Measurements from ENCODE around the gene EIF1.
"Not testable (repeated sequence)": the region's sequence is repeated elsewhere in the genome, so short reads cannot be mapped to it uniquely, and the experiment has no call there.

EIF1 gene

GRCh38 chr17:41655611-41656111 is 33.0 kb upstream of the EIF1 start:
- H3K4me3 ChIP-seq (ENCODE audit: low read depth, low read length) = no peak overlapping the region

GRCh38 chr17:41656249-41657023 is 32.2 kb upstream of the EIF1 start:
- H3K4me3 ChIP-seq (ENCODE audit: low read depth, low read length) = no peak overlapping the region

GRCh38 chr17:41657176-41657754 is 31.4 kb upstream of the EIF1 start:
- H3K4me3 ChIP-seq (ENCODE audit: low read depth, low read length) = no peak overlapping the region

GRCh38 chr17:41657936-41658335 is 30.7 kb upstream of the EIF1 start:
- no peak overlapping the region for H3K4me3 ChIP-seq (ENCODE audit: low read depth, low read length)

- no peak overlapping the region for H3K4me3 ChIP-seq (ENCODE audit: low read depth, low read length)
Observed at GRCh38 chr17:41658846-41659245, 29.8 kb upstream of the EIF1 start.

- no peak overlapping the region for H3K4me3 ChIP-seq (ENCODE audit: low read depth, low read length)
Observed at GRCh38 chr17:41659427-41660212, 29.1 kb upstream of the EIF1 start.

- no peak overlapping the region for H3K4me3 ChIP-seq (ENCODE audit: low read depth, low read length)
Observed at GRCh38 chr17:41660221-41660711, 28.4 kb upstream of the EIF1 start.

- no peak overlapping the region for H3K4me3 ChIP-seq (ENCODE audit: low read depth, low read length)
Observed at GRCh38 chr17:41663451-41664171, 25.1 kb upstream of the EIF1 start.

GRCh38 chr17:41664172-41664457 is 24.6 kb upstream of the EIF1 start:
- H3K4me3 ChIP-seq (ENCODE audit: low read depth, low read length) = no peak overlapping the region

GRCh38 chr17:41664587-41665565 is 23.8 kb upstream of the EIF1 start:
- H3K4me3 ChIP-seq (ENCODE audit: low read depth, low read length) = no peak overlapping the region

GRCh38 chr17:41665566-41666236 is 23.0 kb upstream of the EIF1 start:
- peak overlapping the region; percentile 28 for H3K4me3 ChIP-seq (ENCODE audit: low read depth, low read length)

- H3K4me3 ChIP-seq (ENCODE audit: low read depth, low read length) = peak overlapping the region; percentile 28
Observed at GRCh38 chr17:41666237-41666641, 22.4 kb upstream of the EIF1 start.

GRCh38 chr17:41666708-41667279 is 21.9 kb upstream of the EIF1 start:
- H3K4me3 ChIP-seq (ENCODE audit: low read depth, low read length) = peak overlapping the region; percentile 44

GRCh38 chr17:41667280-41668041 is 21.2 kb upstream of the EIF1 start:
- peak overlapping the region; percentile 44 for H3K4me3 ChIP-seq (ENCODE audit: low read depth, low read length)

GRCh38 chr17:41672153-41672552 is 16.5 kb upstream of the EIF1 start:
- H3K4me3 ChIP-seq (ENCODE audit: low read depth, low read length) = no peak overlapping the region

- not testable (repeated sequence) for H3K4me3 ChIP-seq (ENCODE audit: low read depth, low read length)
Observed at GRCh38 chr17:41675157-41676057, 13.3 kb upstream of the EIF1 start.

- H3K4me3 ChIP-seq (ENCODE audit: low read depth, low read length) = no peak overlapping the region
Observed at GRCh38 chr17:41676058-41676419, 12.6 kb upstream of the EIF1 start.
